Forelimb muscle (tissue), 1 donor: ENCODE results near the gene DDA1. TPM values are rescaled to one million over a fixed set of nuclear protein-coding genes. Genes with fewer than 3 reads are reported as not detected.
"Not testable (repeated sequence)": the region's sequence is repeated elsewhere in the genome, so short reads cannot be mapped to it uniquely, and the experiment has no call there.

Source experiments
- DNase-seq: peaks from one replicate; pipeline ENCODE4 v3.0.0-alpha.2; 2013; ENCODE audit warnings: low read depth
- polyA plus RNA-seq: library from polyadenylated mRNA; unstranded; fragments of 120-200 nt; gene quantifications from one replicate; pipeline ENCODE4 v1.2.1, GENCODE V29; 2013; ENCODE audit not compliant: insufficient read length

The DDA1 gene
- 34.8 TPM for polyA plus RNA-seq

- DNase-seq = peak; percentile 99
Measured at GRCh38 chr19:17309198-17309964, at the start of gene DDA1. DDA1 (plus strand) TSS chr19:17309563; CDS start chr19:17309655, 92 bp downstream.

GRCh38 chr19:17259934-17260333, 49.4 kb upstream of the DDA1 start:
- DNase-seq = no peak

GRCh38 chr19:17260842-17261325, 48.5 kb upstream of the DDA1 start:
- DNase-seq = no peak

- no peak for DNase-seq
Measured at GRCh38 chr19:17262557-17262956, 46.8 kb upstream of the DDA1 start.

- DNase-seq = no peak
Measured at GRCh38 chr19:17263712-17264640, 45.4 kb upstream of the DDA1 start.

GRCh38 chr19:17264641-17264979, 44.8 kb upstream of the DDA1 start, which contains the start of gene USHBP1:
USHBP1 (minus strand) TSS chr19:17264745; CDS start chr19:17264299, 446 bp downstream.
- DNase-seq = no peak

GRCh38 chr19:17266026-17266425, 43.3 kb upstream of the DDA1 start:
- DNase-seq = no peak

GRCh38 chr19:17266589-17266974, 42.8 kb upstream of the DDA1 start:
- DNase-seq = no peak

GRCh38 chr19:17266975-17267788, 42.2 kb upstream of the DDA1 start, which contains the start of gene BABAM1:
BABAM1 (plus strand) TSS chr19:17267443; CDS start chr19:17268807, 1,364 bp downstream.
- peak; percentile 97 for DNase-seq

GRCh38 chr19:17268754-17269153, 40.6 kb upstream of the DDA1 start:
- no peak for DNase-seq

- DNase-seq = not testable (repeated sequence)
Measured at GRCh38 chr19:17274892-17275291, 34.5 kb upstream of the DDA1 start.

GRCh38 chr19:17275441-17276175, 33.8 kb upstream of the DDA1 start:
- DNase-seq = no peak

GRCh38 chr19:17279436-17279835, 29.9 kb upstream of the DDA1 start:
- DNase-seq = no peak

- DNase-seq = no peak
Measured at GRCh38 chr19:17281391-17282304, 27.7 kb upstream of the DDA1 start, which contains the start of gene ANKLE1. ANKLE1 (plus strand) TSS chr19:17281901; CDS start chr19:17281921, 20 bp downstream.

- no peak for DNase-seq
Measured at GRCh38 chr19:17282488-17283125, 26.8 kb upstream of the DDA1 start.

GRCh38 chr19:17283504-17283996, 25.8 kb upstream of the DDA1 start:
- no peak for DNase-seq

GRCh38 chr19:17285415-17286135, 23.8 kb upstream of the DDA1 start:
- no peak for DNase-seq

- DNase-seq = no peak
Measured at GRCh38 chr19:17286263-17286662, 23.1 kb upstream of the DDA1 start.
